Measurements from ENCODE around the gene SLF2. TPM values are rescaled to one million over a fixed set of nuclear protein-coding genes. Genes with fewer than 3 reads are reported as not detected.
A peak's percentile ranks its signal among the peaks of the same experiment; 100 is the strongest.

Gene SLF2
- total and polyA plus RNA-seq, 2 of the 13 experiments (the other 11 are each of a cell fraction or from before 2014, with no cell fraction given), result 12.2 to 48.1 TPM

DNA sequence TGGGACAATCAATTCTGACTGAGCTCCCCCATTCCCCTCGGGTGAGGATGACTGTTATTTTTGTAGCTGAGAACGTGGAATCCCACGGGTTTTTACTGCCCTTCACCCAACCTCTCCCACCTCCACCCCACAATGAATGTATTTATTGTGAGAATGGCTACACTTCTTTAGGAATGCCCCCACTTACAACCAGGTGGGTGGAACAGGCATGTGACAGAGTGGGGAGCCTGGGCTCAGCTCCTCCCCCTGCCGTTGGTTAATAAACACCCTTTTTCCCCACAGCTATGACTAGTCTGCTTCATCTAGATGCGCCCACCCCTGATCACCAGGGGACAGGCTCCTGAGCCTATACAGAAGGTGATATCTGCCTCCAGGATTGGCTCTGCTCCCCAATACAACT lies 72.6 kb downstream of the SLF2 start (continued):
- TF ChIP-seq SIN3A (IDR thresholded peaks at IDR 0.05; ENCODE audit: borderline replicate concordance, low read depth, low read length) (peak; percentile 50; the same call in 1 of the 2 replicates), ZNF572 (CRISPR knock-in tag; IDR thresholded peaks at IDR 0.05) (no peak), CCAR2 (optimal IDR thresholded peaks at IDR 0.05; ENCODE audit: low read depth, low read length) (no peak), FOXK1 (CRISPR knock-in tag; IDR thresholded peaks at IDR 0.05; ENCODE audit: borderline replicate concordance, low read depth) (0 out of 2 replicates have a peak, but pooled peaks have one; percentile 18), GABPA (IDR thresholded peaks at IDR 0.05; ENCODE audit: low read depth, low read length) (no peak), GABPA (CRISPR knock-in tag; IDR thresholded peaks at IDR 0.05; ENCODE audit: low read depth) (no peak), KAT8 (CRISPR knock-in tag; IDR thresholded peaks at IDR 0.05) (no peak), ZNF709 (CRISPR knock-in tag; IDR thresholded peaks at IDR 0.05) (no peak), NR2C2 (CRISPR knock-in tag; IDR thresholded peaks at IDR 0.05; ENCODE audit: borderline replicate concordance) (0 out of 2 replicates have a peak, but pooled peaks have one; percentile 12), EHMT2 (IDR thresholded peaks at IDR 0.05; ENCODE audit: borderline replicate concordance, low read depth, low read length) (no peak), HIVEP1 (CRISPR knock-in tag; IDR thresholded peaks at IDR 0.05) (no peak), ZBTB38 (CRISPR knock-in tag; IDR thresholded peaks at IDR 0.05) (no peak), WIZ (CRISPR knock-in tag; IDR thresholded peaks at IDR 0.05) (no peak), ATF7 (IDR thresholded peaks at IDR 0.05) (no peak), ATF7 (CRISPR knock-in tag; IDR thresholded peaks at IDR 0.05) (no peak), SKI (IDR thresholded peaks at IDR 0.05; ENCODE audit: partially characterized antibody) (no peak), RNF2 (conservative IDR thresholded peaks at IDR 0.05; ENCODE audit: low read depth) (no peak), ZNF660 (CRISPR knock-in tag; IDR thresholded peaks at IDR 0.05; ENCODE audit: borderline replicate concordance, low read depth) (no peak), GZF1 (CRISPR knock-in tag; IDR thresholded peaks at IDR 0.05) (no peak), HMG20A (CRISPR knock-in tag; IDR thresholded peaks at IDR 0.05; ENCODE audit: borderline replicate concordance) (no peak), TOE1 (CRISPR knock-in tag; IDR thresholded peaks at IDR 0.05) (no peak), ZNF772 (CRISPR knock-in tag; IDR thresholded peaks at IDR 0.05) (no peak), ZNF619 (CRISPR knock-in tag; IDR thresholded peaks at IDR 0.05) (no peak)
- TF ChIP-seq, protein P1, sequence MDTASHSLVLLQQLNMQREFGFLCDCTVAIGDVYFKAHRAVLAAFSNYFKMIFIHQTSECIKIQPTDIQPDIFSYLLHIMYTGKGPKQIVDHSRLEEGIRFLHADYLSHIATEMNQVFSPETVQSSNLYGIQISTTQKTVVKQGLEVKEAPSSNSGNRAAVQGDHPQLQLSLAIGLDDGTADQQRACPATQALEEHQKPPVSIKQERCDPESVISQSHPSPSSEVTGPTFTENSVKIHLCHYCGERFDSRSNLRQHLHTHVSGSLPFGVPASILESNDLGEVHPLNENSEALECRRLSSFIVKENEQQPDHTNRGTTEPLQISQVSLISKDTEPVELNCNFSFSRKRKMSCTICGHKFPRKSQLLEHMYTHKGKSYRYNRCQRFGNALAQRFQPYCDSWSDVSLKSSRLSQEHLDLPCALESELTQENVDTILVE (CRISPR knock-in tag; IDR thresholded peaks at IDR 0.05), result peak; percentile 51; the same call in 1 of the 2 replicates
- TF ChIP-seq, protein P2, sequence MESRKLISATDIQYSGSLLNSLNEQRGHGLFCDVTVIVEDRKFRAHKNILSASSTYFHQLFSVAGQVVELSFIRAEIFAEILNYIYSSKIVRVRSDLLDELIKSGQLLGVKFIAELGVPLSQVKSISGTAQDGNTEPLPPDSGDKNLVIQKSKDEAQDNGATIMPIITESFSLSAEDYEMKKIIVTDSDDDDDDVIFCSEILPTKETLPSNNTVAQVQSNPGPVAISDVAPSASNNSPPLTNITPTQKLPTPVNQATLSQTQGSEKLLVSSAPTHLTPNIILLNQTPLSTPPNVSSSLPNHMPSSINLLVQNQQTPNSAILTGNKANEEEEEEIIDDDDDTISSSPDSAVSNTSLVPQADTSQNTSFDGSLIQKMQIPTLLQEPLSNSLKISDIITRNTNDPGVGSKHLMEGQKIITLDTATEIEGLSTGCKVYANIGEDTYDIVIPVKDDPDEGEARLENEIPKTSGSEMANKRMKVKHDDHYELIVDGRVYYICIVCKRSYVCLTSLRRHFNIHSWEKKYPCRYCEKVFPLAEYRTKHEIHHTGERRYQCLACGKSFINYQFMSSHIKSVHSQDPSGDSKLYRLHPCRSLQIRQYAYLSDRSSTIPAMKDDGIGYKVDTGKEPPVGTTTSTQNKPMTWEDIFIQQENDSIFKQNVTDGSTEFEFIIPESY (CRISPR knock-in tag; IDR thresholded peaks at IDR 0.05), result no peak

Measured in HepG2 (cell line).